NCI-H1105 treated with DMSO at 0.1 percent for 48 hours (cell line): ENCODE results near the gene PPIC.
A peak's percentile ranks its signal among the peaks of the same experiment; 100 is the strongest.
"Not testable (repeated sequence)": the region's sequence is repeated elsewhere in the genome, so short reads cannot be mapped to it uniquely, and the experiment has no call there.

ENCODE experiments used
- DNase-seq: peaks from one replicate; lab custom pipeline; 2025; lab: John Stamatoyannopoulos, UW

PPIC gene

GRCh38 chr5:123007754-123008153 is 28.8 kb downstream of the PPIC start:
- DNase-seq: no peak

GRCh38 chr5:123007182-123007581 is 29.3 kb downstream of the PPIC start:
- DNase-seq: no peak

GRCh38 chr5:123001808-123002207 is 34.7 kb downstream of the PPIC start:
- no peak for DNase-seq

GRCh38 chr5:123000731-123001130 is 35.8 kb downstream of the PPIC start:
- DNase-seq: peak; percentile 80

GRCh38 chr5:122999947-123000563 is 36.5 kb downstream of the PPIC start:
- DNase-seq: no peak

- DNase-seq: peak; percentile 34
Observed at GRCh38 chr5:122997294-122997693, 39.2 kb downstream of the PPIC start.

GRCh38 chr5:122996091-122996490 is 40.4 kb downstream of the PPIC start:
- no peak for DNase-seq

GRCh38 chr5:122985954-122986721 is 50.4 kb downstream of the PPIC start:
- DNase-seq: no peak

- DNase-seq: no peak
Observed at GRCh38 chr5:122985006-122985700, 51.4 kb downstream of the PPIC start.

- DNase-seq: no peak
Observed at GRCh38 chr5:122984425-122984824, 52.1 kb downstream of the PPIC start.

- DNase-seq: no peak
Observed at GRCh38 chr5:122982376-122982775, 54.1 kb downstream of the PPIC start.

GRCh38 chr5:122981846-122982245 is 54.7 kb downstream of the PPIC start:
- no peak for DNase-seq

GRCh38 chr5:122978644-122979297 is 57.8 kb downstream of the PPIC start:
- no peak for DNase-seq

GRCh38 chr5:122978068-122978467 is 58.5 kb downstream of the PPIC start:
- no peak for DNase-seq

- DNase-seq: no peak
Observed at GRCh38 chr5:122977319-122977718, 59.2 kb downstream of the PPIC start.

GRCh38 chr5:122974251-122974650 is 62.3 kb downstream of the PPIC start:
- DNase-seq: not testable (repeated sequence)

- DNase-seq: not testable (repeated sequence)
Observed at GRCh38 chr5:122973759-122974158, 62.8 kb downstream of the PPIC start.
